Left lung (tissue), 10 donors: ENCODE measurements around the gene CAPZA1. TPM values are rescaled to one million over a fixed set of nuclear protein-coding genes. Genes with fewer than 3 reads are reported as not detected.
A peak's percentile ranks its signal among the peaks of the same experiment; 100 is the strongest.

Experiments
- ATAC-seq: fragments of 200-7000 bp; cut with Tn5 transposase; one replicate; pipeline ENCODE4 v1.9.1; 2020; ENCODE audit warnings: moderate library complexity
- DNase-seq, 4 donors: peaks; one replicate each; pipeline ENCODE4 v3.0.0-alpha.2; 2013 to 2020
- H3K27ac ChIP-seq, 2 donors: fragments of 200-600 bp; sonication (generic) in 1 of 2; one replicate each; pipeline versions ENCODE4 v1.5.0 to v1.8.0; 2020 to 2021
- H3K27me3 ChIP-seq, 2 donors: fragments of 200-600 bp; sonication (generic) in 1 of 2; one replicate each; pipeline versions ENCODE4 v1.5.0 to v1.8.0; 2020 to 2021
- H3K36me3 ChIP-seq, 2 donors: fragments of 200-600 bp; sonication (generic) in 1 of 2; one replicate each; pipeline versions ENCODE4 v1.5.0 to v1.8.0; 2020 to 2021
- H3K4me1 ChIP-seq, 2 donors: fragments of 200-600 bp; one replicate each; pipeline ENCODE4 v1.8.0; 2021
- H3K4me3 ChIP-seq, 2 donors: fragments of 200-600 bp; sonication (generic) in 1 of 2; one replicate each; pipeline versions ENCODE4 v1.5.0 to v1.8.0; 2020 to 2021; ENCODE audit warnings: mild to moderate bottlenecking in 1 of 2
- H3K9me3 ChIP-seq, 2 donors: fragments of 200-600 bp; sonication (generic) in 1 of 2; one replicate each; pipeline versions ENCODE4 v1.5.0 to v1.8.0; 2020 to 2021
- intact Hi-C, 2 donors: fragments of 100-400 bp; cut with DNase I; formaldehyde crosslinking; loops; one replicate each; pipeline versions ENCODE4 v1.11.2 to v1.14.2; 2022
- polyA plus RNA-seq, 6 donors: library from polyadenylated mRNA; unstranded; fragments of 120-200 nt; gene quantifications; one replicate each; pipeline ENCODE4 v1.2.1, GENCODE V29; 2013; ENCODE audit not compliant: insufficient read length in 6 of 6
- total RNA-seq, 2 donors: library from RNA; stranded (reverse); fragmentation: NEBNext Ultra II Directional; extraction: Animal tissue kit (Norgen Biotek cat#: 25700); gene quantifications; one replicate each; pipeline ENCODE4 v1.2.1, GENCODE V29; 2021
- TF ChIP-seq, protein P1 (sequence below), 2 donors: fragments of 200-600 bp; sonication (generic) in 1 of 2; IDR thresholded peaks; one replicate each; pipeline versions ENCODE4 v1.5.0 to v1.8.0; 2021; ENCODE audit warnings: antibody characterized with exemption in 2 of 2
- donor health status: DM: no; HTN: yes; CAD: no.
- donor health status: DM: no; HTN: no; CAD: no.

CAPZA1 gene
- total and polyA plus RNA-seq, 8 donors, result 122 to 167 (median 146) TPM

DNA sequence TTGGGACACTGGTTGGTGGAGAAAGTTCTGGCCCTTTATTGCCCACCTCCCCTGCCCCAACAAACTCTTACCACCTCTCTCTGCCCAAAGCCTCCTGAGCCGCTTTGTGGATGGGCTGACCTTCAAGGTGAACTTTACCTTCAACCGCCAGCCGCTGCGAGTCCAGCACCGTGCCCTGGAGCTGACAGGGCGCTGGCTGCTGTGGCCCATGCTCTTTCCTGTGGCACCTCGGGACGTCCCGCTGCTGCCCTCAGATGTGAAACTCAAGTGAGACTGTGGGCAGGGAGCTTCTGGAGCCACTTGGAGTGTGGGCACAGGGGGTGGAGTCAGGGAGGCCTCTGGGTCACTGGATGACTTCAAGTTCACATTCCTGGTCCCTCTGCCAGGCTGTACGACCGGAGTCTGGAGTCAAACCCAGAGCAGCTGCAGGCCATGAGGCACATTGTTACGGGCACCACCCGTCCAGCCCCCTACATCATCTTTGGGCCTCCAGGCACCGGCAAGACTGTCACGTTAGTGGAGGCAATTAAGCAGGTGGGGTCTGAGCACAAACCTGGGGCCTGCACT, 74.8 kb downstream of the CAPZA1 start:
- Histone ChIP-seq H3K27me3 (no peaks in the 10 kb centered on the region), H3K4me1 (peaks cover 0 to 7% of the 10 kb centered on the region in 2 donors), H3K27ac (no peak overlapping the region), H3K9me3 (no peaks in the 10 kb centered on the region), H3K4me3 (no peak overlapping the region), H3K36me3 (peaks cover 0 to 89% of the 10 kb centered on the region in 2 donors)
- intact Hi-C loops, result no loop called here
- ATAC-seq (no peak), DNase-seq (no peak)
- TF ChIP-seq, protein P1, sequence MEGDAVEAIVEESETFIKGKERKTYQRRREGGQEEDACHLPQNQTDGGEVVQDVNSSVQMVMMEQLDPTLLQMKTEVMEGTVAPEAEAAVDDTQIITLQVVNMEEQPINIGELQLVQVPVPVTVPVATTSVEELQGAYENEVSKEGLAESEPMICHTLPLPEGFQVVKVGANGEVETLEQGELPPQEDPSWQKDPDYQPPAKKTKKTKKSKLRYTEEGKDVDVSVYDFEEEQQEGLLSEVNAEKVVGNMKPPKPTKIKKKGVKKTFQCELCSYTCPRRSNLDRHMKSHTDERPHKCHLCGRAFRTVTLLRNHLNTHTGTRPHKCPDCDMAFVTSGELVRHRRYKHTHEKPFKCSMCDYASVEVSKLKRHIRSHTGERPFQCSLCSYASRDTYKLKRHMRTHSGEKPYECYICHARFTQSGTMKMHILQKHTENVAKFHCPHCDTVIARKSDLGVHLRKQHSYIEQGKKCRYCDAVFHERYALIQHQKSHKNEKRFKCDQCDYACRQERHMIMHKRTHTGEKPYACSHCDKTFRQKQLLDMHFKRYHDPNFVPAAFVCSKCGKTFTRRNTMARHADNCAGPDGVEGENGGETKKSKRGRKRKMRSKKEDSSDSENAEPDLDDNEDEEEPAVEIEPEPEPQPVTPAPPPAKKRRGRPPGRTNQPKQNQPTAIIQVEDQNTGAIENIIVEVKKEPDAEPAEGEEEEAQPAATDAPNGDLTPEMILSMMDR (IDR thresholded peaks at IDR 0.05), result no peak

DNA sequence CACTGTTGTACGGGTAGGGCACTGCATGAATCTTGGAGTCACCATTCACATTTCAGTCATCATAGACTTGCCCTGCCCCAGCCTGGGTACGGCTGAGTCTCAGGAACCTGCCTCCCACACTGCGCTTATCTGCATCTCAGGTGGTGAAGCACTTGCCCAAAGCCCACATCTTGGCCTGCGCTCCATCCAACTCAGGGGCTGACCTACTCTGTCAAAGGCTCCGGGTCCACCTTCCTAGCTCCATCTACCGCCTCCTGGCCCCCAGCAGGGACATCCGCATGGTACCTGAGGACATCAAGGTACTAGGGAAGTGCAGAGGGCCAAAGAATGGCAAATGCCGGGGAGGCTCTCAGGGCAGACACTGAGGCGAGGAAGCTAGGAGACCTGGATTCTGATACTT, 75.6 kb downstream of the CAPZA1 start:
- Histone ChIP-seq H3K4me3 (no peak overlapping the region), H3K9me3 (no peaks in the 10 kb centered on the region), H3K36me3 (peaks cover 0 to 89% of the 10 kb centered on the region in 2 donors), H3K27ac (no peak overlapping the region), H3K4me1 (peaks cover 6 to 15% of the 10 kb centered on the region in 2 donors), H3K27me3 (no peaks in the 10 kb centered on the region)
- ATAC-seq (no peak), DNase-seq (no peak)
- TF ChIP-seq, protein P1 (IDR thresholded peaks at IDR 0.05), result no peak
- intact Hi-C loops, result no loop called here

DNA sequence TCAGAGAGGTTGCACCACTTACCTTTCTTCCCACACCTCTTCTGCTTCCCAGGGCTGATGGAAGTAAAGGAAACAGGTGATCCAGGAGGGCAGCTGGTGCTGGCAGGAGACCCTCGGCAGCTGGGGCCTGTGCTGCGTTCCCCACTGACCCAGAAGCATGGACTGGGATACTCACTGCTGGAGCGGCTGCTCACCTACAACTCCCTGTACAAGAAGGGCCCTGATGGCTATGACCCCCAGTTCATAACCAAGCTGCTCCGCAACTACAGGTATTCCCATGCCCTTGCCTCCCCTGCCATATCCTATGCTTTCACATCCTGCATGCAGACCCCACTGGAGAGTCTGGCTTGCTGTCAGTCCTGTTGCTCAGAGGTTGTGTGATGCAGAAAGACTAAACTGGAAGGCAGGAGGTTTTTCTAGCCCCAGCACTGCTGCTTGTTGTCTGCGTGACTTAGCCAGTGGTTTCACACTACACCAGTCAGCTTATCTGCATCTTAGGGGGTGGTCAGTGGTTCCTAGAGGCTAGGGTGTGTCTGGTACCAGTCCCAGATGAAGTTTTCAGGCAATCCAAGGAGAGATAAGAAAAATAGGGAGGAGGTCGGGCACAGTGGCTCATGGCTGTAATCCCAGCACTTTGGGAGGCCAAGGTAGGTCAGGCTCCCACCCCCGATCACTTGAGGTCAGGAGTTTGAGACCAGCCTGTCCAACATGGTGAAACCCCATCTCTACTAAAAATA, 77.1 kb downstream of the CAPZA1 start:
- Histone ChIP-seq H3K27me3 (no peaks in the 10 kb centered on the region), H3K4me3 (no peak overlapping the region), H3K4me1 (peaks cover 17 to 29% of the 10 kb centered on the region in 2 donors), H3K27ac (no peak overlapping the region), H3K36me3 (peaks cover 0 to 84% of the 10 kb centered on the region in 2 donors), H3K9me3 (no peaks in the 10 kb centered on the region)
- ATAC-seq (no peak), DNase-seq (no peak)
- TF ChIP-seq, protein P1 (IDR thresholded peaks at IDR 0.05), result no peak
- intact Hi-C loops, result no loop called here

DNA sequence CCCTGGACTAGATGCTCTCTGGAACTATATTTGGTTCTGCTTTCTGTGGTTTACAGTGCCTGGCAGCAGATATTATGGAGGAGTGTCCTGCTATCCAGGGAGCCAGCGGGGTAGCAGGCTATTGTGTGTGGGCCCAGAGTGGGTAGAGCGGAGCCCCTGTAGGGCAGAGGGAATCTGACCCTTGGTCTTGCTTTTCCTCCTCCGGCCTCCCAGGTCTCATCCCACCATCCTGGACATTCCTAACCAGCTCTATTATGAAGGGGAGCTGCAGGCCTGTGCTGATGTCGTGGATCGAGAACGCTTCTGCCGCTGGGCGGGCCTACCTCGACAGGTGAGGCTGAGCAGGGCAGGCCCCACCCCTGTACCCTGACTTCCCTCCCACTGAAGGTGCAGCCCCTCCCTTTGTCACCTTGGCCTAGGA, 78.2 kb downstream of the CAPZA1 start:
- Histone ChIP-seq H3K27me3 (no peaks in the 10 kb centered on the region), H3K27ac (peak overlapping the region; percentile 66 to 94), H3K36me3 (peaks cover 0 to 84% of the 10 kb centered on the region in 2 donors), H3K4me3 (no peak overlapping the region), H3K9me3 (no peaks in the 10 kb centered on the region), H3K4me1 (peaks cover 21 to 39% of the 10 kb centered on the region in 2 donors)
- intact Hi-C loops, result no loop called here
- DNase-seq, result no peak
- TF ChIP-seq, protein P1 (IDR thresholded peaks at IDR 0.05), result no peak
- no peak for ATAC-seq
